ES-I3 (cell line): Measurements from ENCODE around the gene IMMT.
"Not testable (repeated sequence)": the region's sequence is repeated elsewhere in the genome, so short reads cannot be mapped to it uniquely, and the experiment has no call there.

Experiments used
- H3K36me3 ChIP-seq: 2 replicates; pipeline ENCODE4 v1.6.1; 2013; ENCODE audit warnings: mild to moderate bottlenecking, low read length, control low read depth, moderate library complexity; ENCODE audit not compliant: insufficient read depth
- H3K4me1 ChIP-seq: 2 replicates; pipeline ENCODE4 v1.6.1; 2013; ENCODE audit warnings: mild to moderate bottlenecking, control low read depth, low read length; ENCODE audit not compliant: insufficient read depth
- H3K9ac ChIP-seq: 2 replicates; pipeline ENCODE4 v1.6.1; 2013; ENCODE audit warnings: low read depth, mild to moderate bottlenecking, low read length, moderate library complexity
- H3K9me3 ChIP-seq: 2 replicates; pipeline ENCODE4 v1.6.1; 2013; ENCODE audit warnings: mild to moderate bottlenecking, low read length, moderate library complexity; ENCODE audit not compliant: control insufficient read depth, insufficient read depth

IMMT gene

GRCh38 chr2:86195055-86195807, at the start of gene IMMT:
Gene IMMT (minus strand): TSS chr2:86195462. CDS start chr2:86195382, 80 bp downstream.
- peaks cover 5% of the 10 kb centered on the region; the same call in 1 of the 2 replicates for H3K4me1 ChIP-seq

GRCh38 chr2:86244781-86245180, 49.5 kb upstream of the IMMT start:
- H3K9ac ChIP-seq, H3K36me3 ChIP-seq, H3K9me3 ChIP-seq, H3K4me1 ChIP-seq: not testable (repeated sequence)

More at GRCh38 chr2:86195055-86195807, at the start of gene IMMT:
- H3K9ac ChIP-seq = peak within 1 kb of the TSS; percentile 97
- H3K9me3 ChIP-seq = no peaks in the 10 kb centered on the region
- H3K36me3 ChIP-seq = no peaks in the 10 kb centered on the region

GRCh38 chr2:86243950-86244733, 48.9 kb upstream of the IMMT start:
- 0 out of 2 replicates have a peak, but pooled peaks cover under 1% of the 10 kb centered on the region for H3K4me1 ChIP-seq
- H3K9me3 ChIP-seq = no peaks in the 10 kb centered on the region; the same call in 1 of the 2 replicates
- no peak overlapping the region for H3K9ac ChIP-seq
- no peaks in the 10 kb centered on the region for H3K36me3 ChIP-seq

- Histone ChIP-seq H3K4me1 (no peaks in the 10 kb centered on the region), H3K9ac (no peak overlapping the region), H3K9me3 (no peaks in the 10 kb centered on the region; the same call in 1 of the 2 replicates), H3K36me3 (no peaks in the 10 kb centered on the region)
Measured at GRCh38 chr2:86243272-86243671, 48.0 kb upstream of the IMMT start.

- H3K36me3 ChIP-seq = no peaks in the 10 kb centered on the region
- H3K4me1 ChIP-seq = no peaks in the 10 kb centered on the region
Measured at GRCh38 chr2:86241611-86242010, 46.3 kb upstream of the IMMT start.

GRCh38 chr2:86240251-86240650, 45.0 kb upstream of the IMMT start:
- no peaks in the 10 kb centered on the region for H3K36me3 ChIP-seq
- H3K4me1 ChIP-seq = no peaks in the 10 kb centered on the region
- no peaks in the 10 kb centered on the region for H3K9me3 ChIP-seq
- no peak overlapping the region for H3K9ac ChIP-seq

More at GRCh38 chr2:86241611-86242010, 46.3 kb upstream of the IMMT start:
- Histone ChIP-seq H3K9ac (no peak overlapping the region), H3K9me3 (no peaks in the 10 kb centered on the region; the same call in 1 of the 2 replicates)

- H3K36me3 ChIP-seq = no peaks in the 10 kb centered on the region
- no peaks in the 10 kb centered on the region for H3K9me3 ChIP-seq
- no peaks in the 10 kb centered on the region for H3K4me1 ChIP-seq
- no peak overlapping the region for H3K9ac ChIP-seq
Measured at GRCh38 chr2:86239745-86240144, 44.5 kb upstream of the IMMT start.

- no peak overlapping the region for H3K9ac ChIP-seq
- H3K9me3 ChIP-seq = no peaks in the 10 kb centered on the region
- no peaks in the 10 kb centered on the region for H3K4me1 ChIP-seq
- no peaks in the 10 kb centered on the region for H3K36me3 ChIP-seq
Measured at GRCh38 chr2:86239326-86239725, 44.1 kb upstream of the IMMT start.

- Histone ChIP-seq H3K36me3 (no peaks in the 10 kb centered on the region), H3K4me1 (no peaks in the 10 kb centered on the region), H3K9ac (no peak overlapping the region), H3K9me3 (no peaks in the 10 kb centered on the region)
Measured at GRCh38 chr2:86238354-86238753, 43.1 kb upstream of the IMMT start.

GRCh38 chr2:86237172-86237571, 41.9 kb upstream of the IMMT start:
- no peaks in the 10 kb centered on the region for H3K9me3 ChIP-seq
- no peaks in the 10 kb centered on the region for H3K36me3 ChIP-seq
- no peak overlapping the region for H3K9ac ChIP-seq
- no peaks in the 10 kb centered on the region for H3K4me1 ChIP-seq

GRCh38 chr2:86235196-86235980, 40.1 kb upstream of the IMMT start:
- Histone ChIP-seq H3K36me3 (no peaks in the 10 kb centered on the region), H3K9me3 (no peaks in the 10 kb centered on the region), H3K4me1 (peaks cover 4% of the 10 kb centered on the region; the same call in 1 of the 2 replicates), H3K9ac (no peak overlapping the region)

- no peaks in the 10 kb centered on the region for H3K9me3 ChIP-seq
- no peak overlapping the region for H3K9ac ChIP-seq
- peaks cover 4% of the 10 kb centered on the region; the same call in 1 of the 2 replicates for H3K4me1 ChIP-seq
- no peaks in the 10 kb centered on the region for H3K36me3 ChIP-seq
Measured at GRCh38 chr2:86234563-86235131, 39.4 kb upstream of the IMMT start.

GRCh38 chr2:86233436-86233835, 38.2 kb upstream of the IMMT start:
- no peak overlapping the region for H3K9ac ChIP-seq
- peaks cover 4% of the 10 kb centered on the region; the same call in 1 of the 2 replicates for H3K4me1 ChIP-seq
- no peaks in the 10 kb centered on the region for H3K36me3 ChIP-seq
- H3K9me3 ChIP-seq = no peaks in the 10 kb centered on the region

GRCh38 chr2:86232910-86233309, 37.6 kb upstream of the IMMT start:
- Histone ChIP-seq H3K36me3 (no peaks in the 10 kb centered on the region), H3K4me1 (peaks cover 4% of the 10 kb centered on the region; the same call in 1 of the 2 replicates), H3K9ac (no peak overlapping the region), H3K9me3 (no peaks in the 10 kb centered on the region)
